ENCODE data around the gene KCNG3. TPM values are rescaled to one million over a fixed set of nuclear protein-coding genes. Genes with fewer than 3 reads are reported as not detected.

Gene KCNG3
- total RNA-seq, 1 experiment from 2014 or later, result 1.5 TPM

GRCh38 chr2:42523341-42523740, 29.6 kb upstream of the KCNG3 start:
- POLR2A ChIA-PET, result no interaction called here
- Histone ChIP-seq H3K27me3 (ENCODE audit: insufficient read depth, low read length) (no peaks in the 10 kb centered on the region), H3K4me2 (ENCODE audit: low read length) (no peak overlapping the region), H3K27ac (ENCODE audit: low read depth, low read length) (no peak overlapping the region), H3K9me3 (ENCODE audit: control insufficient read depth in 1 of 2, insufficient read depth in 1 of 2, low read depth in 1 of 2, low read length in 2 of 2) (no peaks in the 10 kb centered on the region), H3K4me1 (ENCODE audit: control insufficient read depth in 1 of 2, insufficient read depth in 2 of 2, low read length in 2 of 2) (no peaks in the 10 kb centered on the region), H3K9me2 (ENCODE audit: insufficient read depth) (no peaks in the 10 kb centered on the region), H3K4me3 (replicated peaks in 1 of 2; ENCODE audit: low read depth in 1 of 2, low read length in 2 of 2) (no peak overlapping the region), H2AFZ (ENCODE audit: low read depth, low read length, poor library complexity, severe bottlenecking) (no peak overlapping the region), H4K20me1 (ENCODE audit: insufficient read depth) (no peaks in the 10 kb centered on the region), H3K79me2 (ENCODE audit: insufficient read depth, low read length) (no peaks in the 10 kb centered on the region), H3K9ac (ENCODE audit: low read length) (no peak overlapping the region), H3K36me3 (ENCODE audit: control insufficient read depth in 1 of 2, insufficient read depth in 2 of 2, low read length in 2 of 2) (no peaks in the 10 kb centered on the region)
- DNase-seq (ENCODE audit: low read depth, low spot score) (no peak), ATAC-seq (no peak)
- no peak for TF ChIP-seq ELF1 (IDR thresholded peaks at IDR 0.05; ENCODE audit: borderline replicate concordance, low read depth)
- TF ChIP-seq, protein P1, sequence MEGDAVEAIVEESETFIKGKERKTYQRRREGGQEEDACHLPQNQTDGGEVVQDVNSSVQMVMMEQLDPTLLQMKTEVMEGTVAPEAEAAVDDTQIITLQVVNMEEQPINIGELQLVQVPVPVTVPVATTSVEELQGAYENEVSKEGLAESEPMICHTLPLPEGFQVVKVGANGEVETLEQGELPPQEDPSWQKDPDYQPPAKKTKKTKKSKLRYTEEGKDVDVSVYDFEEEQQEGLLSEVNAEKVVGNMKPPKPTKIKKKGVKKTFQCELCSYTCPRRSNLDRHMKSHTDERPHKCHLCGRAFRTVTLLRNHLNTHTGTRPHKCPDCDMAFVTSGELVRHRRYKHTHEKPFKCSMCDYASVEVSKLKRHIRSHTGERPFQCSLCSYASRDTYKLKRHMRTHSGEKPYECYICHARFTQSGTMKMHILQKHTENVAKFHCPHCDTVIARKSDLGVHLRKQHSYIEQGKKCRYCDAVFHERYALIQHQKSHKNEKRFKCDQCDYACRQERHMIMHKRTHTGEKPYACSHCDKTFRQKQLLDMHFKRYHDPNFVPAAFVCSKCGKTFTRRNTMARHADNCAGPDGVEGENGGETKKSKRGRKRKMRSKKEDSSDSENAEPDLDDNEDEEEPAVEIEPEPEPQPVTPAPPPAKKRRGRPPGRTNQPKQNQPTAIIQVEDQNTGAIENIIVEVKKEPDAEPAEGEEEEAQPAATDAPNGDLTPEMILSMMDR (IDR thresholded peaks at IDR 0.05 in 2 of 3, conservative IDR thresholded peaks at IDR 0.05 in 1 of 3; ENCODE audit: borderline replicate concordance in 1 of 3, insufficient read depth in 1 of 3, low read depth in 2 of 3, low read length in 2 of 3), result no peak
- no peak for TF ChIP-seq ZNF274 (IDR thresholded peaks at IDR 0.05; ENCODE audit: low read depth, low read length)
- TF ChIP-seq CEBPB (IDR thresholded peaks at IDR 0.05; ENCODE audit: low read depth), result no peak
- no peak for TF ChIP-seq ATF3 (IDR thresholded peaks at IDR 0.05)
- no peak for TF ChIP-seq YY1 (IDR thresholded peaks at IDR 0.05; ENCODE audit: extremely low read depth, insufficient replicate concordance, low read depth, low read length)
- no peak for TF ChIP-seq POLR2AphosphoS5 (IDR thresholded peaks at IDR 0.05; ENCODE audit: low read depth, low read length)
- no peak for TF ChIP-seq FOSL1 (IDR thresholded peaks at IDR 0.05; ENCODE audit: low read depth)
- TF ChIP-seq, protein P2, sequence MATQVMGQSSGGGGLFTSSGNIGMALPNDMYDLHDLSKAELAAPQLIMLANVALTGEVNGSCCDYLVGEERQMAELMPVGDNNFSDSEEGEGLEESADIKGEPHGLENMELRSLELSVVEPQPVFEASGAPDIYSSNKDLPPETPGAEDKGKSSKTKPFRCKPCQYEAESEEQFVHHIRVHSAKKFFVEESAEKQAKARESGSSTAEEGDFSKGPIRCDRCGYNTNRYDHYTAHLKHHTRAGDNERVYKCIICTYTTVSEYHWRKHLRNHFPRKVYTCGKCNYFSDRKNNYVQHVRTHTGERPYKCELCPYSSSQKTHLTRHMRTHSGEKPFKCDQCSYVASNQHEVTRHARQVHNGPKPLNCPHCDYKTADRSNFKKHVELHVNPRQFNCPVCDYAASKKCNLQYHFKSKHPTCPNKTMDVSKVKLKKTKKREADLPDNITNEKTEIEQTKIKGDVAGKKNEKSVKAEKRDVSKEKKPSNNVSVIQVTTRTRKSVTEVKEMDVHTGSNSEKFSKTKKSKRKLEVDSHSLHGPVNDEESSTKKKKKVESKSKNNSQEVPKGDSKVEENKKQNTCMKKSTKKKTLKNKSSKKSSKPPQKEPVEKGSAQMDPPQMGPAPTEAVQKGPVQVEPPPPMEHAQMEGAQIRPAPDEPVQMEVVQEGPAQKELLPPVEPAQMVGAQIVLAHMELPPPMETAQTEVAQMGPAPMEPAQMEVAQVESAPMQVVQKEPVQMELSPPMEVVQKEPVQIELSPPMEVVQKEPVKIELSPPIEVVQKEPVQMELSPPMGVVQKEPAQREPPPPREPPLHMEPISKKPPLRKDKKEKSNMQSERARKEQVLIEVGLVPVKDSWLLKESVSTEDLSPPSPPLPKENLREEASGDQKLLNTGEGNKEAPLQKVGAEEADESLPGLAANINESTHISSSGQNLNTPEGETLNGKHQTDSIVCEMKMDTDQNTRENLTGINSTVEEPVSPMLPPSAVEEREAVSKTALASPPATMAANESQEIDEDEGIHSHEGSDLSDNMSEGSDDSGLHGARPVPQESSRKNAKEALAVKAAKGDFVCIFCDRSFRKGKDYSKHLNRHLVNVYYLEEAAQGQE (IDR thresholded peaks at IDR 0.05; ENCODE audit: low read depth), result no peak
- TF ChIP-seq SRF (IDR thresholded peaks at IDR 0.05; ENCODE audit: low read depth), result no peak
- TF ChIP-seq SIN3A (IDR thresholded peaks at IDR 0.05; ENCODE audit: low read depth), result no peak
- TF ChIP-seq, protein P3, sequence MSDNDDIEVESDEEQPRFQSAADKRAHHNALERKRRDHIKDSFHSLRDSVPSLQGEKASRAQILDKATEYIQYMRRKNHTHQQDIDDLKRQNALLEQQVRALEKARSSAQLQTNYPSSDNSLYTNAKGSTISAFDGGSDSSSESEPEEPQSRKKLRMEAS (IDR thresholded peaks at IDR 0.05), result no peak
- no peak for TF ChIP-seq RAD21 (IDR thresholded peaks at IDR 0.05; ENCODE audit: low read depth)
- TF ChIP-seq JUND (IDR thresholded peaks at IDR 0.05), result no peak
- no peak for TF ChIP-seq TCF7L2 (IDR thresholded peaks at IDR 0.05; ENCODE audit: borderline replicate concordance, extremely low read depth, insufficient read depth, insufficient read length)
- no peak for TF ChIP-seq EZH2 (IDR thresholded peaks at IDR 0.05)
- TF ChIP-seq CBX3 (IDR thresholded peaks at IDR 0.05; ENCODE audit: low read depth), result no peak
- CTCF ChIA-PET, result no interaction called here
- no TSS peak for BruUV-seq (replicated peaks)
- intact Hi-C loops (cut with micrococcal nuclease), result no loop called here
- RAD21 ChIA-PET (ENCODE audit: low non-redundant PET in 1 of 2, low total read pairs in 2 of 2, uncharacterized antibody in 2 of 2, unreplicated experiment in 2 of 2), result no interaction called here

Measured in HCT116 (cell line).